ENCODE results near the gene SKAP1.
"Not testable (repeated sequence)": the region's sequence is repeated elsewhere in the genome, so short reads cannot be mapped to it uniquely, and the experiment has no call there.

Gene SKAP1

GRCh38 chr17:48429638-48430586 is at the start of gene SKAP1:
TSS of gene SKAP1 (minus strand) at chr17:48430214.
- DNase-seq (ENCODE audit: low spot score) = peak; percentile 47

- no peak for DNase-seq (ENCODE audit: low spot score)
These were observed 49.0 kb upstream of the SKAP1 start for GRCh38 chr17:48479014-48479402.

GRCh38 chr17:48478224-48479013 is 48.4 kb upstream of the SKAP1 start:
- DNase-seq (ENCODE audit: low spot score) = no peak

DNA sequence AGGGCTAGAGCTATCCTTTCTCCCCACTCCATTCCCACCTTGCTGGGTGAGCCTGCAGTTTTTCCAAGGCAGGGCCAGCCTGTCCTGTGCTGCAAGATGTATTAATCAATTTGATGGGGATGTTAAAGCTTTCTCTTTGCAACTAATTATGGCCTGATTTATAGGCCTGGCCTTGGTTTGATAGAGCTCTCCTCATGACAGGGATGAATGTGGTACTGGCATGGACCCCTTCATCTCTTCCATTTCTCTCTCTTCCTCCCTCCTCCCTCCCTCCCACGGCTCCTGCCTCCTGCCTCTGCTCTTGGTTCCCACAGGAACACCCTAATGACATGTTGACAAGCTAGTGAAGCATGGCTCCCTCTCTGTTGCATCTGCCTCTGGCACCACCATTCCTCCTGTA is 47.2 kb upstream of the SKAP1 start:
- no peak for DNase-seq (ENCODE audit: low spot score)

DNA sequence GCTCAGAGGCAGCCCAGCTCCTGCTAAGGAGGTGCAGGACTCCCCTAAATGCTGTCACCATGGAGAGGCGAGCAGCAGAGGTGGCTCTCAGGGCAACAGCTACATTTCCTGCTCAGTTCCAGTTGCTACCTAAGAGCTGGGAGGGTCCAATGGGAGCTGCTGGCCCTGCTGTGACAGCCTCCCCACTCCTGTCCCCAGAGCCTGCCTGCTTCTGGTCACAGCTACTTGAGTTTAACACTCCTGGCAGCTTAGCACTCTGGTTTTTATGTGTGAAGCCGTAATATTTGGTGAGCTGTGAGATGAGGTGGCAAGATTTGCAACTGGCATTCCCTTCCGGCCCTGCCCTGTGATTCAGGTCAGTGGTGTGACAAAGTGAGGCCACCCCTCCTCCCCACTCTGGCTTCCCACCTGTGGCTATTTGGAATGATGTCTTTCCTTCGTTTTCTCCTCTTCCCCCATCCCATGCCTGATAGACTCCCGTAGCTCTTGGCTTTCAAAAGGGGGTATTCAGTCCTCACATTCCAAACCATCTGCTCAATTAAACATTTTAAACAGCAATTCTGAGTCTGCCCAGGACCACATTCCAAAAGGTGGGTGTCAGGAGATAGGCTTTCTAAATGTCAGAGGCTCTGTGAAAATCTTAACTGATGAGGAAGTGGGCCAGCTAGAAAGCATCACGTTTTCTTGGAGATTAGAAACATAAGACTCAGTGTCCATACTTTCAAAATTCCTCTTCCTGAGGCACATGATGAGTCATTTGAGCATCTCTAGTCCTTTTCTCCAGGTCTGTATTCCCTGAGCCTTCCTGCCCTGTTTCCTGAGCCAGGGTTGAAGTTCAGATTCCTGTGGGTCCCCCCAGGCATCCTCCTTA is 42.6 kb upstream of the SKAP1 start:
- DNase-seq (ENCODE audit: low spot score) = peak; percentile 96

GRCh38 chr17:48471817-48472410 is 41.9 kb upstream of the SKAP1 start:
- DNase-seq (ENCODE audit: low spot score) = no peak

GRCh38 chr17:48470388-48471034 is 40.5 kb upstream of the SKAP1 start:
- peak; percentile 48 for DNase-seq (ENCODE audit: low spot score)

- no peak for DNase-seq (ENCODE audit: low spot score)
These were observed 39.2 kb upstream of the SKAP1 start for GRCh38 chr17:48469227-48469626.

- no peak for DNase-seq (ENCODE audit: low spot score)
These were observed 38.3 kb upstream of the SKAP1 start for GRCh38 chr17:48468299-48468698.

DNA sequence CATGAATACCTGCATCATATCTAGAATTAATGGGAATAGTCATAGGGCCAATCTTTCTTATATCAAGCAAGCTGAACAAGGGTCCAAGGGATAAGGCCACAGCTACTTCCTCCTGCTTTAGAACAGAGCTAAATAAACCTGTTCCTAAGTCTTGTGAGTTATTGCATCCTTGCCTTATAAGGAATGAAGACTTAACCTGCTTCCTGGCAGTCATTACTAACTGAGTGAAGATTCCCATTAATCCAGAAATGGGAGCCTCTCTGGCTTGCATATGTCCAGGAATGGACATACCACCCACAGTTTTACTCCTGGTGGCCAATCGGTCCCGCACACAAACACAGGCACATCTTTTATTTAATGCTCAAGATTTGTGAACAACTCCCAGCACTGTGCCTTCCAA is 35.9 kb upstream of the SKAP1 start:
- no peak for DNase-seq (ENCODE audit: low spot score)

DNA sequence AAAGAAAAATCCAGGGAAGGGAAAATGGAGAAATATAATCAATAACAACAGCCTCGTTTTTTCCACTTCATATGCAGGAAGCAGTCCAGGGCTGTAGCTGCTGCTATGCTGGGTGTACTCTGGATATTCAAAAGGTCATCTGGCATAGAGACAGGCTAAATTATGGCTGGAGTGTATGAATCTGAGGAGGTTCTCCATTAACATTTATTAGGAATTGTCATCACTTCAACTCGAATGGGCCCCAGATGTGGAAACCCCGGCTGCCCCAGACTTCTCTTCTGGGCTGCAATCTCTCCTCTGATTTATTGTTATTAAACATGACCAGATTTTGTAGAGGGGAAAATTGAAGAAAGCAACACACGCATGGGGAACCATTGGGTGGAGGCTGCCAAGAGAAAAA is 33.5 kb upstream of the SKAP1 start:
- no peak for DNase-seq (ENCODE audit: low spot score)

- no peak for DNase-seq (ENCODE audit: low spot score)
These were observed 32.9 kb upstream of the SKAP1 start for GRCh38 chr17:48462946-48463345.

DNA sequence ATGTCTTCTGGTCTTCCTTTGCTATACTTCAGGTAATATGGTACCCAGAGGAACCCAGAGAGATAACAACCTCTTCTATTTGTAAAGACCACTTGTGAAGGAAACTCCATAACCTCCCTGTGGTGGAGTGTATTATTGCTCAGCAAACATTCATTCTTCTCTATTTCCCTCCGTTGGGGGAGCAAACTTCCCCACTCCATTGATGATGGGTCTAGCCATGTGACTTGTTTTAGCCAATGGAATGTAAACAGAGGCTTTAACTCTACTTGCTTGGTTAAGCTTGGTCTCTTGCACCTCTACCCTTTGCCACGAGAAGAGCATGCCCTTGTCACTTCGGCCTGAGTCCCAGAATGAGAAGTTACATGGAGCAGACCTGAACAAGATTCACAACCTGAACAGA is 30.0 kb upstream of the SKAP1 start:
- no peak for DNase-seq (ENCODE audit: low spot score)

GRCh38 chr17:48459070-48459844 is 29.2 kb upstream of the SKAP1 start:
- DNase-seq (ENCODE audit: low spot score) = no peak

GRCh38 chr17:48457080-48457836 is 27.2 kb upstream of the SKAP1 start:
- peak; percentile 76 for DNase-seq (ENCODE audit: low spot score)

- peak; percentile 88 for DNase-seq (ENCODE audit: low spot score)
These were observed 26.6 kb upstream of the SKAP1 start for GRCh38 chr17:48456589-48456988.

- DNase-seq (ENCODE audit: low spot score) = no peak
These were observed 25.8 kb upstream of the SKAP1 start for GRCh38 chr17:48455791-48456190.

GRCh38 chr17:48453447-48453846 is 23.4 kb upstream of the SKAP1 start:
- no peak for DNase-seq (ENCODE audit: low spot score)

DNA sequence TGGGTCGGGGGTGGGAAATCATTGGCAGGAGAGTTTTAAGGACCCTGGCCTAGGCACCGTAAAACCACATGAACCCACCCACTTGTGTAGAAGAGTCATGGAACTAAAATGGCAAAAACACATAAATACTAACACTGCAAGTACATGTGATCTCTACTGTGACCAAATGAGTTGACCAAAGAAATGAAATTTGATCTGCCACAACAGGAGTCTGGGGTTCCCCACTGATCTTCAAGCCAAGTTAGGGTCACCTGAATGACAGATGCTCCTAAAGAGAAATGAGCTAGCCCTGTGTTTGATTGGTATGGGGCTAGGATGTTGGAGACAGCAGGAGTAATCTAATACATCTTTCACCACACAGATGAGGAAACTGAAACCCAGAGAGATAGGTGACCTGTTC is 21.5 kb upstream of the SKAP1 start:
- no peak for DNase-seq (ENCODE audit: low spot score)

GRCh38 chr17:48449335-48449734 is 19.3 kb upstream of the SKAP1 start:
- DNase-seq (ENCODE audit: low spot score) = not testable (repeated sequence)
